OCI-LY3 (cell line): ENCODE results near the gene AKR1C2.

Experiments
- H2AFZ ChIP-seq: fragments of 200-600, 300-600 bp; shearing (Covaris generic); 2 replicates; pipeline ENCODE4 v1.6.0; 2014; ENCODE audit warnings: antibody characterized with exemption, low read depth, low read length
- H3K27ac ChIP-seq: fragments of 200-600, 300-600 bp; sonication (generic); 2 replicates; pipeline ENCODE4 v1.5.1; 2014; ENCODE audit warnings: mild to moderate bottlenecking, low read length, moderate library complexity, mixed read lengths
- H3K27me3 ChIP-seq: fragments of 200-600, 300-600 bp; sonication (generic); 2 replicates; pipeline ENCODE4 v1.6.1; 2014; ENCODE audit warnings: low read depth, low read length, mixed read lengths
- H3K36me3 ChIP-seq: fragments of 200-600, 300-600 bp; sonication (generic); replicated peaks from 2 replicates; pipeline ENCODE3; 2014; ENCODE audit warnings: low read depth, low read length, mixed read lengths
- H3K4me1 ChIP-seq: fragments of 300-600, 200-600 bp; sonication (generic); 2 replicates; pipeline ENCODE4 v1.6.1; 2014; ENCODE audit warnings: low read length, mixed read lengths
- H3K4me2 ChIP-seq: fragments of 200-600, 300-600 bp; sonication (generic); 2 replicates; pipeline ENCODE4 v1.6.1; 2014; ENCODE audit warnings: low read length, mixed read lengths
- H3K4me3 ChIP-seq: fragments of 300-600, 200-600 bp; sonication (generic); 2 replicates; pipeline ENCODE4 v1.5.1; 2014; ENCODE audit warnings: antibody characterized with exemption, mild to moderate bottlenecking, low read length, moderate library complexity
- H3K79me2 ChIP-seq: fragments of 300-600, 200-600 bp; shearing (Covaris generic); 2 replicates; pipeline ENCODE4 v1.6.1; 2014; ENCODE audit warnings: mild to moderate bottlenecking, low read length, mixed read lengths
- H3K9ac ChIP-seq: fragments of 300-600, 200-600 bp; shearing (Covaris generic); 2 replicates; pipeline ENCODE4 v1.6.0; 2014; ENCODE audit warnings: mild to moderate bottlenecking, low read length, moderate library complexity
- H3K9me3 ChIP-seq: fragments of 200-600, 300-600 bp; shearing (Covaris generic); 2 replicates; pipeline ENCODE4 v1.6.1; 2014; ENCODE audit warnings: low read length, mixed read lengths; ENCODE audit not compliant: insufficient read depth
- H4K20me1 ChIP-seq: fragments of 200-600, 300-600 bp; sonication (generic); 2 replicates; pipeline ENCODE4 v1.6.1; 2016; ENCODE audit warnings: low read length, mixed read lengths; ENCODE audit not compliant: insufficient read depth
- CTCF ChIP-seq: fragments of 200-600, 300-600 bp; sonication (generic); IDR thresholded peaks from 2 replicates; pipeline ENCODE4 v1.5.1; 2014; ENCODE audit warnings: antibody characterized with exemption, low read length, low read depth
- EZH2phosphoT487 ChIP-seq: fragments of 200-600 bp; shearing (Covaris generic); IDR thresholded peaks from 2 replicates; pipeline ENCODE4 v1.6.1; 2018; ENCODE audit warnings: antibody characterized with exemption, mixed run types, low read depth

The AKR1C2 gene

GRCh38 chr10:5045095-5045494 lies 41.4 kb upstream of the AKR1C2 start:
- TF ChIP-seq CTCF = no peak
- no peak for TF ChIP-seq EZH2phosphoT487
- Histone ChIP-seq H3K9ac (no peak overlapping the region), H3K36me3 (no peaks in the 10 kb centered on the region)

GRCh38 chr10:5043716-5044115 lies 40.1 kb upstream of the AKR1C2 start:
- Histone ChIP-seq H3K9ac (no peak overlapping the region), H3K27ac (no peak overlapping the region), H4K20me1 (no peaks in the 10 kb centered on the region), H3K9me3 (no peaks in the 10 kb centered on the region), H3K4me2 (no peak overlapping the region), H3K79me2 (no peaks in the 10 kb centered on the region), H3K4me1 (peaks cover 11% of the 10 kb centered on the region; the same call in 1 of the 2 replicates), H3K36me3 (no peaks in the 10 kb centered on the region), H2AFZ (no peak overlapping the region), H3K4me3 (no peak overlapping the region), H3K27me3 (no peaks in the 10 kb centered on the region)
- TF ChIP-seq CTCF = no peak
- no peak for TF ChIP-seq EZH2phosphoT487

More at GRCh38 chr10:5045095-5045494, 41.4 kb upstream of the AKR1C2 start:
- no peaks in the 10 kb centered on the region for H3K9me3 ChIP-seq
- no peak overlapping the region for H3K4me2 ChIP-seq
- H3K27me3 ChIP-seq = no peaks in the 10 kb centered on the region
- H3K79me2 ChIP-seq = no peaks in the 10 kb centered on the region
- no peak overlapping the region for H3K27ac ChIP-seq
- H3K4me1 ChIP-seq = peaks cover 11% of the 10 kb centered on the region; the same call in 1 of the 2 replicates
- no peak overlapping the region for H3K4me3 ChIP-seq
- H2AFZ ChIP-seq = no peak overlapping the region
- no peaks in the 10 kb centered on the region for H4K20me1 ChIP-seq

DNA sequence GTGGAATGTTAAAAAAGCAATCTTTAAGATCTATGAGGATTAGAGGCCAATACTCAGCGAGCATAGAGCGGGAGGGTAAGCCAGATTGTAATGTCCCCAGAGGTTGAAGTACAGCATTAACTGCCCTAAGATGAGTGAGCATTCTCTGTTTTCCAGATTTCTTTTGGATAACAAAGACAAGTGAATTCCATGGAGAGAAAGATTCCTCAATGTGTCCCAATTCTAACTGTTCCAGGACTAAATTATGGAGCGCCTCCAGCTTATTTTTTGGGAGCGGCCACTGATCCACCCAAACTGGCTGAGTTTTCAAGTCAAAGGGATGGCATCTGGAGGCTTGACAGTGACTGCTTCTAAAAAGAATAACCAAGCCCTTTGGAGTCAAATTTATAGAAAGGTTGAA lies 39.3 kb upstream of the AKR1C2 start:
- TF ChIP-seq EZH2phosphoT487 (no peak), CTCF (no peak)
- H3K27me3 ChIP-seq = no peaks in the 10 kb centered on the region

DNA sequence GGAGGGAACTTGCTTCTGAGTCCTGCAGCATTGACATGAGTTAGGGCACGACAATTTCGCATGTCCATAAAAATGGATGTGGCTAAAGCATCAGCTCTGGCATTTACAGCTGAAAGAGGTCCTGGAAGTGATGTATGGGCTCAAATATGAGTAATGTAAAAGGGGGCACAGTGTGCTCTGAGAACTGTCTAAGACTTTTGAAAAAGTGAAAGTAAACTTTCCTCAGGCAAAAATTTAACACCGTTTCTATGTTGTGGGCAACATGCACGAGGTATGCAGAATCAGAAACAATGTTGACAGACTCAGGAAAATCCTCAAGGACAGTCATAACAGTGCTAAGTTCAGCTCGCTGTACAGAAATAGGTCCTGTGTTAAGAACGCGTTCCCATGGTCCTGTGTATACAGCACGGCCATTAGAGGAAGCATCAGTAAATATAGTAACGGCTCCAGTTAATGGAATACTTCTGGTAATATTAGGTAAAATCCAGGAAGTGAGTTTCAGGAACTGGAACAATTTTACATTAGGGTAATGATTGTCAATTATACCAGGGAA lies 37.9 kb upstream of the AKR1C2 start:
- Histone ChIP-seq H3K79me2 (no peaks in the 10 kb centered on the region), H3K36me3 (no peaks in the 10 kb centered on the region), H3K9me3 (no peaks in the 10 kb centered on the region), H3K4me2 (peak overlapping the region; percentile 9; the same call in 1 of the 2 replicates), H3K9ac (no peak overlapping the region), H4K20me1 (no peaks in the 10 kb centered on the region), H2AFZ (no peak overlapping the region), H3K27ac (no peak overlapping the region), H3K4me1 (peaks cover 5% of the 10 kb centered on the region; the same call in 1 of the 2 replicates), H3K4me3 (no peak overlapping the region), H3K27me3 (no peaks in the 10 kb centered on the region)
- TF ChIP-seq EZH2phosphoT487 (no peak), CTCF (no peak)

More for the DNA sequence above, 39.3 kb upstream of the AKR1C2 start:
- Histone ChIP-seq H3K4me1 (peaks cover 11% of the 10 kb centered on the region; the same call in 1 of the 2 replicates), H3K36me3 (no peaks in the 10 kb centered on the region), H3K4me2 (no peak overlapping the region), H4K20me1 (no peaks in the 10 kb centered on the region), H3K9ac (no peak overlapping the region), H2AFZ (no peak overlapping the region), H3K27ac (no peak overlapping the region), H3K9me3 (no peaks in the 10 kb centered on the region), H3K4me3 (no peak overlapping the region), H3K79me2 (no peaks in the 10 kb centered on the region)
